Measurements from ENCODE around the gene ACSS1.
A peak's percentile ranks its signal among the peaks of the same experiment; 100 is the strongest.

Gene ACSS1

GRCh38 chr20:25071734-25072133 lies 13.8 kb upstream of the ACSS1 start:
- Mint-ChIP-seq H3K9me3 (no peaks in the 10 kb centered on the region), H3K4me1 (ENCODE audit: low read depth) (no peaks in the 10 kb centered on the region), H3K27ac (no peak overlapping the region), H3K27me3 (ENCODE audit: low read depth) (peaks cover 73% of the 10 kb centered on the region), H3K36me3 (ENCODE audit: low read depth) (no peaks in the 10 kb centered on the region), H3K4me3 (no peak overlapping the region)
- DNase-seq (ENCODE audit: low spot score) = no peak

DNA sequence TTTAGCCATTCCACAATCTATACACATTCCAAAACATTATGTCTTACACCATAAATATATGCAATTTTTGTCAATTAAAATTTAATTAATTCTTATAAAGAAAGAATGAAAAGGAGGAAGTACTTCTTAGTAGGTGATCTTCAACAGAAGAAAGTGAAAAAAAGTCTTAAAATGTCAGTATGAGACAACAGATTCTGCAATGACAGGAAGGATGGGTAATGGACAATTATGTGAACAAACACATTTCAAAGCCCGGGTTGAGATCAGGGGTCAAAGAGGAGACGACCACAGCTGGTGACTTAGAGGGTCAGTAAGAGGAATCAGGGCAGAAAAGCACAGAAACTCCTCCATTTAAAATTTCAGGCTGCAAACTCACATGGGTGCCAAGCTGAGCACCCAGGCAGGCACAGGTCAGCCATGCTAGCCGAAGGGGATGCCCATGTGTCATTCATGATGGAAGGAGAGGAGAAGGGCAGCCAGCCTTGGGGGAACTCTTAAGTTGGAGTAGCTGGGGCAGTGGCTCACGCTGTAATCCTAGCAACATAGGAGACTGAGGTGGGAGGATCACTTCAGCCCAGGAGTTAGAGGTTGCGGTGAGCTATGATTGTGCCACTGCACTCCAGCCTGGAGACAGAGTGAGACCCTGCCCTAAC lies 13.0 kb upstream of the ACSS1 start:
- Mint-ChIP-seq H3K4me1 (ENCODE audit: low read depth) (peaks cover 3% of the 10 kb centered on the region), H3K36me3 (ENCODE audit: low read depth) (no peaks in the 10 kb centered on the region), H3K9me3 (no peaks in the 10 kb centered on the region), H3K27ac (no peak overlapping the region), H3K27me3 (ENCODE audit: low read depth) (peaks cover 68% of the 10 kb centered on the region), H3K4me3 (no peak overlapping the region)
- DNase-seq (ENCODE audit: low spot score) = no peak

DNA sequence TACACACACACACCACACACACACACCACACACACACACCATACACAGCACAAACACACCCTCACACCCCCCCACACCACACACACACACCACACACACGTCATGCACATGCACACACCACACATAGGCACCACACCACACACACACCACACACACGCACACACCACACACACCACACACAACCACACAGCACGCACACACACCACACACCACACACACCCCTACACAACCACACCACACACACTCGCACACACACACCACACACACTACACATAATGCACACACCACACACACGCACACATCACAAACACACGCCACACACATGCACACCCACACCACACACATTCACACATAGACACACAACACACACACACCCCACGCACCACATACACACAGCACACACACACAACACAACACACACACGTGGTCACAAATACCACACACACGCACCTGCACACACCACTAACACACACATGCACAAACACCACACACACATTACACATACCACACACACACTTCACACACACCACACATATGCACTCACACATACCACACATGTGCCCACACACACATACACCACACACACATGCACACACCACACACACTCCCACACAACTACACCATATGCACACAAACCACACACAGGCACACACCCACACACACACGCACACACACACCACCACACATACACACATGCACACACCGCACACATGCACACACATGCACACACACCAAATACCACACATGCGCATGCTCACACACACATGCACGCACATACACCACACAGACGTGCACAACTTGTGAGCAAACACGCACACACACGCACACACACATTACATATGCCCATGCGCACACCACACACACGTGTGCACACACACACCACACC lies 9.4 kb upstream of the ACSS1 start:
- Mint-ChIP-seq H3K27me3 (ENCODE audit: low read depth) (peaks cover 59% of the 10 kb centered on the region), H3K4me3 (no peak overlapping the region), H3K4me1 (ENCODE audit: low read depth) (peaks cover 8% of the 10 kb centered on the region), H3K9me3 (no peaks in the 10 kb centered on the region), H3K36me3 (ENCODE audit: low read depth) (no peaks in the 10 kb centered on the region), H3K27ac (no peak overlapping the region)
- DNase-seq (ENCODE audit: low spot score) = no peak

GRCh38 chr20:25066386-25066785 lies 8.4 kb upstream of the ACSS1 start:
- H3K4me1 Mint-ChIP-seq (ENCODE audit: low read depth) = peaks cover 8% of the 10 kb centered on the region
- DNase-seq (ENCODE audit: low spot score) = no peak
- no peaks in the 10 kb centered on the region for H3K36me3 Mint-ChIP-seq (ENCODE audit: low read depth)
- H3K27ac Mint-ChIP-seq = no peak overlapping the region
- no peak overlapping the region for H3K4me3 Mint-ChIP-seq
- peaks cover 53% of the 10 kb centered on the region for H3K27me3 Mint-ChIP-seq (ENCODE audit: low read depth)
- no peaks in the 10 kb centered on the region for H3K9me3 Mint-ChIP-seq

DNA sequence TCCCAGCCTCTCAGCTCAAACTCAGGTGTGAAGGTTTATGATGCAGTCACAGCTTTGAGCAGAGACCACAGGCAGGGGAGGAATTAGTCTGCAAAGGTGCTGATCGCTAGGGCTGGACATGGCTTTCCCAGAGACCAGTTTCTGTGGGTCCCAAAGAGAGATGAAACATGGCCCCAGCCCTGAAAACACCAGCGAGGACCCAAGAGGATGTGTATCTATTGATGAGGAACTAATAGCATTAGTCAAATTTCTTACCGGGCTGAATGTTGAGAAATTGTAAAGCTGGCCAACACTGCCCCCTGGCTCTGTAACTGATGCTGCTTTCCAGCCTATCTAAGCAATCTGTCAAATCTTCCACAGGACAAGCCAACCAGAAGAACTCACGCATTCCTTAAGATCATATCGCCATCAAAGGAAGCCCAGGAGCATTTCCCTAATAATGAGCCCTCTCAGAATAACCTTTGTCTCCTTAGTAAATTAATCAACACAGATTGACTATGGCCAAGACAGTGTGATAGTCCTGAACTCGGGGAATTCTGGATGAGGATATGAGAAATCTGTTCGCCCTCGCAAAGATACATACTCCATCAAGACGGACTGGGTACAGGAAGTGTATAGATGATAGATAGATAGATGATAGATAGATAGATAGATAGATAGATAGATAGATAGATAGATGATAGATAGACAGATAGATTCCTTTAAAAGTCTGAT lies 7.8 kb upstream of the ACSS1 start:
- H3K27ac Mint-ChIP-seq = no peak overlapping the region
- peaks cover 8% of the 10 kb centered on the region for H3K4me1 Mint-ChIP-seq (ENCODE audit: low read depth)
- no peaks in the 10 kb centered on the region for H3K36me3 Mint-ChIP-seq (ENCODE audit: low read depth)
- H3K9me3 Mint-ChIP-seq = no peaks in the 10 kb centered on the region
- DNase-seq (ENCODE audit: low spot score) = peak; percentile 30
- H3K27me3 Mint-ChIP-seq (ENCODE audit: low read depth) = peaks cover 53% of the 10 kb centered on the region
- H3K4me3 Mint-ChIP-seq = no peak overlapping the region

DNA sequence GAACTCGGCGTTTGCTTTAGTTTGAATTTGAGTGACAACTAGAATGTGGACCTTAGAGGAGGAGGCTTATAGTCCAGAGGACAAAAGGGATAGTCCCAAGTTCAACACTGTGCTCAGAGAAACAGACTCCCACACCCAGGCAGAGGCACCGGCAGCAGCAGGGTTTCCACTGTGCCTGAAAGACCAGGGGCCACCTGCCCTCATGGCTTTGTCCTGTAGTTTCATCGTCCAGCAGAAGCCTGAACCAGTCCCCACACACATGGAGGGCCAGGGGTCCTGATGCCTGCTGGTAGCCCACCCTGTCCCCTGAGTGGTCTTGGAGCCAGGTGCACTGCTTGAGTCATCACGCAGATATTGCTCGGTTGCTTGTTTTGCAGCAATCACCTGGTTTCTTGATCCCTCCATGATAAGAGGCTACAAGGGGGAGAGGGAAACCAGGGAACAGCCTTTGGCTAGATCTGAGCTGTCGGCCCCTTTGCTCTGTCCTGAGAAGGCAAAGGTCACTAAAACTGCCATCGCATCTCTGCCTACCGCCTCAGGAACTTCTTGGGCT lies 7.2 kb upstream of the ACSS1 start:
- Mint-ChIP-seq H3K27me3 (ENCODE audit: low read depth) (peaks cover 54% of the 10 kb centered on the region), H3K4me1 (ENCODE audit: low read depth) (peaks cover 12% of the 10 kb centered on the region), H3K9me3 (no peaks in the 10 kb centered on the region), H3K4me3 (no peak overlapping the region), H3K36me3 (ENCODE audit: low read depth) (no peaks in the 10 kb centered on the region), H3K27ac (no peak overlapping the region)
- no peak for DNase-seq (ENCODE audit: low spot score)

- Mint-ChIP-seq H3K27ac (no peak overlapping the region), H3K27me3 (ENCODE audit: low read depth) (peaks cover 49% of the 10 kb centered on the region), H3K36me3 (ENCODE audit: low read depth) (no peaks in the 10 kb centered on the region), H3K4me3 (no peak overlapping the region), H3K4me1 (ENCODE audit: low read depth) (peaks cover 12% of the 10 kb centered on the region), H3K9me3 (no peaks in the 10 kb centered on the region)
- no peak for DNase-seq (ENCODE audit: low spot score)
Observed at GRCh38 chr20:25064561-25065071, 6.7 kb upstream of the ACSS1 start.

GRCh38 chr20:25063981-25064380 lies 6.0 kb upstream of the ACSS1 start:
- Mint-ChIP-seq H3K27ac (no peak overlapping the region), H3K4me3 (no peak overlapping the region), H3K4me1 (ENCODE audit: low read depth) (peaks cover 17% of the 10 kb centered on the region), H3K9me3 (no peaks in the 10 kb centered on the region), H3K27me3 (ENCODE audit: low read depth) (peaks cover 46% of the 10 kb centered on the region), H3K36me3 (ENCODE audit: low read depth) (no peaks in the 10 kb centered on the region)
- DNase-seq (ENCODE audit: low spot score) = no peak

- Mint-ChIP-seq H3K36me3 (ENCODE audit: low read depth) (no peaks in the 10 kb centered on the region), H3K9me3 (no peaks in the 10 kb centered on the region), H3K4me3 (no peak overlapping the region), H3K27ac (no peak overlapping the region), H3K4me1 (ENCODE audit: low read depth) (peaks cover 21% of the 10 kb centered on the region), H3K27me3 (ENCODE audit: low read depth) (peaks cover 43% of the 10 kb centered on the region)
- DNase-seq (ENCODE audit: low spot score) = no peak
Observed at GRCh38 chr20:25063546-25063945, 5.6 kb upstream of the ACSS1 start.

- H3K9me3 Mint-ChIP-seq = no peaks in the 10 kb centered on the region
- no peak overlapping the region for H3K4me3 Mint-ChIP-seq
- no peaks in the 10 kb centered on the region for H3K36me3 Mint-ChIP-seq (ENCODE audit: low read depth)
- no peak overlapping the region for H3K27ac Mint-ChIP-seq
- H3K27me3 Mint-ChIP-seq (ENCODE audit: low read depth) = peaks cover 40% of the 10 kb centered on the region
- DNase-seq (ENCODE audit: low spot score) = no peak
- H3K4me1 Mint-ChIP-seq (ENCODE audit: low read depth) = peaks cover 22% of the 10 kb centered on the region
Observed at GRCh38 chr20:25062841-25063240, 4.9 kb upstream of the ACSS1 start.

GRCh38 chr20:25061821-25062530 lies 4.0 kb upstream of the ACSS1 start:
- Mint-ChIP-seq H3K9me3 (no peaks in the 10 kb centered on the region), H3K27me3 (ENCODE audit: low read depth) (peaks cover 40% of the 10 kb centered on the region), H3K4me3 (no peak overlapping the region), H3K36me3 (ENCODE audit: low read depth) (no peaks in the 10 kb centered on the region), H3K27ac (no peak overlapping the region), H3K4me1 (ENCODE audit: low read depth) (peaks cover 22% of the 10 kb centered on the region)
- DNase-seq (ENCODE audit: low spot score) = no peak

GRCh38 chr20:25061103-25061799 lies 3.3 kb upstream of the ACSS1 start:
- Mint-ChIP-seq H3K36me3 (ENCODE audit: low read depth) (no peaks in the 10 kb centered on the region), H3K27ac (peak overlapping the region; percentile 4), H3K27me3 (ENCODE audit: low read depth) (peaks cover 40% of the 10 kb centered on the region), H3K9me3 (no peaks in the 10 kb centered on the region), H3K4me1 (ENCODE audit: low read depth) (peaks cover 23% of the 10 kb centered on the region), H3K4me3 (no peak overlapping the region)
- no peak for DNase-seq (ENCODE audit: low spot score)
